ENCODE measurements around the gene POLR3K.

The POLR3K gene

DNA sequence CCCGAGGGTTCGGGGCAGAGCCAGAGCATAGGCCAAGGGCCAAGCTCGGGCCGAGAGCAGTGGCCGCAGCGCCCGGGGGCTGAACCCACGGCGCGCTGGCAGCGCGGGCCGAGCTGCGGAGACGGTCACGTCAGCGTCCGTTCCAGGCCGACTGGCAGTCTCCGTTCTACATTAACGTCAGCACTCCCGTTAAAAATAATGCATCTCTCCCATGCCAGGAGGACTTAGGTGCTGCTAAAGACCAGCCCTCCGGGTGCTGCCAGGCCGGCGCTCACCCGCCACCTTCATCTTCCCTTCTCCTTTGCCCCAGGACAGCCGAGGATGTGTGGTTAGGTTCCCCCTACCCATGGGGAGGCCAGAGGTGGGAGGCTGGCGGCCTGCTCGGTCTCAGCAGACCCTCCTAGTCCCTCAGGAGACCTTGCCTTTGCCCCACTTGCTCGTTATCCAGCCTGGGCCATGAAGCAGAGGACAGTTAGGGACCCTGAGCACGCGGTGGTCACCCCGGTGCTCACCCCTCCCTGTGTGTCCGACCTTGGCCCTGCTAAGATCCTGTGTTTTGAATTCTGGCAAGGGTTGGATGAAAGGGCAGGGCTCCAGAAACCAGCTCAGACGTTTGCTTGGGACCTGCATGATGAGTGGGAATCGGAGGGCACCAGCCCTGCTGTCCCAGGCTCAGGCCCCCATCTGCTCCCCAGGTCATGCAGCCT is 25.2 kb upstream of the POLR3K start:
- DNase-seq: no peak

GRCh38 chr16:77807-78443 is 24.5 kb upstream of the POLR3K start, which contains the start of gene MPG:
TSS of gene MPG (plus strand) at chr16:78225. CDS start at chr16:78310, 85 bp downstream.
- DNase-seq: peak; percentile 85

DNA sequence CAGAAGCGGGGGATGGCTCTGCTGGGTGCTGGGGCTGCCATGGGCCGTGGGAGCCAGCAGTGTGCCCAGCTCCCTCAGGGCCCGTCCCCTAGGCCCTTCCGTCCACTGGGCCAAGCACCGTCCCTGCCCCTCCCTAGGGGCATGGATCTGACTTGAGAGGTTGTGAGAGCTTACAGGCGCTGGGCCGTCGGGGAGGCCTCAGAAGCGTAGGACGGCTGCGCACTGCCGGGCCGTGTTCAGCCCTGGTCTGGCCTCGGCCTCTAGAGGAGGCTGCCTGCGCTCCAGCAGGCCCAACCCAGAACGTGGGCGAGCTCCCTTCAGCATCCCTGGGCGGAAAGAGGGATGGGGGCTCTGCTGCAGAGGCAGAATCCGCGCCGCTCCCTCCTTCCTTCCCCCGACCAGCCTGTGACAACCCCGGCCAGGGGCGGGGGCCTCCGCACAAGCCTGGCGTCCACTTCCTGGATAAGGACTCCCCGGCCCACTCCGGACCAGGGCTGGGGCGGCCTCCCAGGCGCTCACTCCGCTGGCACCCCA is 23.9 kb upstream of the POLR3K start:
- DNase-seq: peak; percentile 27

GRCh38 chr16:76535-77272 is 23.3 kb upstream of the POLR3K start:
- DNase-seq: no peak

DNA sequence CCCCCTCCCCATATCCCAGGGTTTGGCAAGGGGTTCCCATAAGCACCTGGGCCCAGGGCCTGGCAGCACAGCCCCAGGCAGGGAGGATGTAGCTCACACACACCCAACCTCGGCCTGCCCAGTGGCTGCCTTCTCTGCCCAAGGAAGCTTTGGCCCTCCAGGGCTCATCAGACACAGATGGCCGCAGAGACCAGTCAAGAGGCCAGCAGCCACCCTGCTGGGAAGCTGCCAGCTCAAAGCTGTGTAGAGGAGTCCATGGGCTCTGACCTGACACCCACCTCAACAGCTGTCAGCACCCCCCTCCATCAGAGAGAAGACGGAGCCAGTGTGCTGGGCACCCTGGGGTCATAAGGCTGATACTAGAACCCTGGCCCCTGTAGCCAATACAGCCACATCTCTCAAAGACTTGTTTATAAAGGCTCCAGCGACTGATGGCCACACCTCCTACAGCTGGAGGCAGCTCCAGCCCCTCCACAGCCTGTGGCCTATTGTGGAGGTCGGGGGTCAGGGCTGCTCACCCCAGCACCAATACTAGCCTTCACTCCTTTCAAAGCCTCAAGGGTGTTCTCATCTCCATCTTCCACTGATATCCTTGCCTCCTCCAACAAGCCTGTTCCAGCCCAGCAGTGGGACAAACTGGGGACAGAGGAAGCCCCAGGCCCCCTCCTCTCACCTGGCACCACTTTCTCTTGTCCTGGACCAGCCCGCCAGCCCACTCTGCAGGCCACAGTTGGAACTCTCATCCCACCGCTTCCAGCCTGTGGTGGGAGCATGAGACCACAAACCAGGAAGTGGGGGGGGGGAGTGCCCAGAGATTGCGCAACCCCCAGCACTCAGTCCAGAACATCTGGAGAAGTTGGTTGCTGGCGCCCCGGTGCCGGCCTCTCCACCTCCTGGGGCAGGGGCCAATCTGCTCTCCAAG is 22.4 kb upstream of the POLR3K start:
- DNase-seq: peak; percentile 13

DNA sequence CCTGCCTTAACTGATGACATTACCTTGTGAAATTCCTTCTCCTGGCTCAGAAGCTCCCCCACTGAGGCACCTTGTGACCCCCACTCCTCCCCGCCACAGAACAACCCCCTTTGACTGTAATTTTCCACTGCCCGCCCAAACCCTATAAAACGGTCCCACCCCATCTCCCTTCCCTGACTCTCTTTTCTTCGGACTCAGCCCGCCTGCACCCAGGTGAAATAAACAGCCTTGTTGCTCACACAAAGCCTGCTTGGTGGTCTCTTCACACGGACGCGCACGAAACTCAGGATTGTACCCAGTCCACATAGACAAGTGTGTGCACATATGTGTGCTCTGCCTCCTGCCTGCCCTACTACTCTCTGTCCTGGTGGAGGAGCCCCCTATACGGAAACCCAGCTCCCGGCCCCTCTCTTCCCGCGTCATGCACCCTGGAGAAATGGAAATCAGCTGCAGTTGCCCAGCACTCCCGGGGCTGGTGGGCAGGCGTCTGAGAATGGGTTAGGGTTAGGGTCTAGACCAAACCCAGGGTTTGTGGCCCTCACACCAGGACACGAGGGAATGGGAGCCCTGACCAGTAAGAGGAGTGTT is 21.4 kb upstream of the POLR3K start:
- no peak for DNase-seq

- no peak for DNase-seq
Observed at GRCh38 chr16:74051-74746, 20.8 kb upstream of the POLR3K start.

GRCh38 chr16:72561-73548 is 19.4 kb upstream of the POLR3K start, which contains the start of gene RHBDF1:
TSS of gene RHBDF1 (minus strand) at chr16:72631. CDS start at chr16:65015, 7,616 bp downstream.
- DNase-seq: no peak

GRCh38 chr16:71540-72401 is 18.4 kb upstream of the POLR3K start:
- DNase-seq: no peak

GRCh38 chr16:71210-71539 is 17.8 kb upstream of the POLR3K start:
- no peak for DNase-seq

- DNase-seq: no peak
Observed at GRCh38 chr16:69181-69580, 15.8 kb upstream of the POLR3K start.

DNA sequence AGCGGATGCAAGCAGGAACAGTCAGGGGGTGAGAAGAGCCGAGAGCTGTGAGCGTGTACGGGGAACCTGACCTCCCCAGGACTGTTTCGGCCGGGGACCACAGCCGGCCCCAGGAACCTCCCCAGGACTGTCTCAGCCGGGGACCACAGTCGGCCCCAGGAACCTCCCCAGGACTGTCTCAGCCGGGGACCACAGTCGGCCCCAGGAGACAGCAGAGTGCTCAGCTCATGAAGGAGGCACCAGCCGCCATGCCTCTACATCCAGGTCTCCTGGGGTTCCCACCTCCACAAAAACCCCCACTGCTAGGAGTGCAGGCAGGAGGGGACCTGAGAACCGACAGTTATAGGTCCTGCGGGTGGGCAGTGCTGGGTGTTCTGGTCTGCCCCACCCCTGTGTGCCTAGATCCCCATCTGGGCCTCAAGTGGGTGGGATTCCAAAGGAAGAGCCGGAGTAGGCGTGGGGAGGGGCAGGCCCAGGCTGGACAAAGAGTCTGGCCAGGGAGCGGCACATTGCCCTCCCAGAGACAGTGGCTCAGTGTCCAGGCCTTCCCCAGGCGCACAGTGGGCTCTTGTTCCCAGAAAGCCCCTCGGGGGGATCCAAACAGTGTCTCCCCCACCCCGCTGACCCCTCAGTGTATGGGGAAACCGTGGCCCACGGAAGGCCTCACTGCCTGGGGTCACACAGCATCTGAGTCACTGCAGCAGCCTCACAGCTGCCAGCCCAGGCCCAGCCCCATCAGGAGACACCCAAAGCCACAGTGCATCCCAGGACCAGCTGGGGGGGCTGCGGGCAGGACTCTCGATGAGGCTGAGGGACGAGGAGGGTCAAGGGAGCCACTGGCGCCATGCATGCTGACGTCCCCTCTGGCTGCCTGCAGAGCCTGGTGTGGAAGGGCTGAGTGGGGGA is 14.7 kb upstream of the POLR3K start:
- no peak for DNase-seq

DNA sequence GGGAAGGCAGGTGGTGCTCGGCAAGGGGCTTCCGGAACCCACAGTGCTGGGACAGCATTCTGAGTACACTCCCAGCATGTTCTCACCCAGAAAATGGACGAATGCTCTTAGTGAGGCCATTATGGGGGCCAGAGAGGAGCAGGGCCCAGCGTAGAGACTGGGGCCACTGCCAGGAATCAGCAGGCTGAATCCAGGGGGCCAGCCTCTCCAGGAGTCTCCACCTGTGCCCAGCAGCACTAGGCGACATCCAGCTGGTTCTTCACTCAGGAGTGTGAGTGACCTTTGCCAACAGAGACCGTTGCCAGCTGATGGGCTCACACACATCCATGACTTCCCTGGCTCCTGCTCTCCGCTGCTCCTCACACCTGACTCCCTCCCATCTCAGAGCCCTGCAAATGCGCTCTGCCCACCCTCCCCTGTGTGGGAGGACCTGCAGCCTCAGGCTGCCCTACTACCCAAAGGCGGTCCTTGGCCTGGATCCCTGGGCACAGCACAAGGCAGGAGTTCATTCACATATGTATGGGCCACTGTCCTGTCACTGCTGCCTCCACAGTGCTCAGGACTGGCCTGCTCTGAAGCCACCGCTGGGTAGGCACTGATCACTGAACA is 13.9 kb upstream of the POLR3K start:
- no peak for DNase-seq

- DNase-seq: no peak
Observed at GRCh38 chr16:66309-67182, 13.1 kb upstream of the POLR3K start.

GRCh38 chr16:65745-66144 is 12.3 kb upstream of the POLR3K start:
- peak; percentile 84 for DNase-seq

DNA sequence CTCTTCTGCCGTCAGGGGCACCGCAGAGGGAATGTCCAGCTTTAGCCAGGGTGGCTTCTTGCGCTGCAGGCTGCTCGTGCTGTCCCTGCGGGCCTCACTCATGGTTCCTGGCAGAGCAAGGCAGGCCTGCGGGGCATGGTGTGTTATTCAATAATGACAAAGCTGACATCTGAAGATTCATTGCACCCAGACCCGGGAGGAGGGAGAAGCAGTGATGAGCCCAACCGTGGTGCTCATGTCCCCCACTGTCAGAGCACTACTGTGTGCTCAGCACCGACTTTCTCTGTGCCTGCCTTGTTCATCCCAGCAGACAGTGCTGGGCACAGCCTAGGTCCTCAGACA is 11.5 kb upstream of the POLR3K start:
- no peak for DNase-seq
